DND-41 (cell line): Measurements from ENCODE around the gene GIMAP6.
"Not testable (repeated sequence)": the region's sequence is repeated elsewhere in the genome, so short reads cannot be mapped to it uniquely, and the experiment has no call there.

ENCODE experiments used
- EZH2 ChIP-seq: IDR thresholded peaks from 3 replicates; pipeline ENCODE4 v1.6.1; 2012; ENCODE audit warnings: borderline replicate concordance, low read depth, mild to moderate bottlenecking, moderate library complexity, low read length, inconsistent platforms; ENCODE audit not compliant: severe bottlenecking
- TF ChIP-seq, protein P1 (sequence below): IDR thresholded peaks from 2 replicates; pipeline ENCODE4 v1.5.1; 2012; ENCODE audit warnings: borderline replicate concordance, low read length, moderate library complexity, mild to moderate bottlenecking; ENCODE audit not compliant: poor library complexity, severe bottlenecking; ENCODE audit errors: extremely low read depth

DNA sequence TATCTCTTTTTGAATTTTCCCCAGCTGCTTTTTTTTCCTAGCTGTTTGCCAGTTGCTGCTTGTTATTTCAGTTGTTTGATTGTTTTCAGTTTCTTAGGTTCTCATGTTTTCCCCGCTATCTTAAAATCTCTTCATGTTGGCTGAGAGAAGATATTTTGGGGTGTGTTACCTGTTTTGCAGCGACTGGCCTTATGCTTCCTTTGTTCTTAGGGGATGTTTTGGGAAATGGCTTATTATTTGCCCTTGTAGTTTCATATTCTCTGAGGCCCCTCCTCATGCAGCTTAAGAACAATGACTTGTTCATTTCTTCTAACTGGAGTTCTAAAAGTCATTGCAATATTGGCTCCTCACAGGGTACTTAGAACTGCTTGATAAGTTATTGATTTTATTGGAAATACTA is 28.6 kb downstream of the GIMAP6 start:
- TF ChIP-seq EZH2: not testable (repeated sequence)
- TF ChIP-seq, protein P1, sequence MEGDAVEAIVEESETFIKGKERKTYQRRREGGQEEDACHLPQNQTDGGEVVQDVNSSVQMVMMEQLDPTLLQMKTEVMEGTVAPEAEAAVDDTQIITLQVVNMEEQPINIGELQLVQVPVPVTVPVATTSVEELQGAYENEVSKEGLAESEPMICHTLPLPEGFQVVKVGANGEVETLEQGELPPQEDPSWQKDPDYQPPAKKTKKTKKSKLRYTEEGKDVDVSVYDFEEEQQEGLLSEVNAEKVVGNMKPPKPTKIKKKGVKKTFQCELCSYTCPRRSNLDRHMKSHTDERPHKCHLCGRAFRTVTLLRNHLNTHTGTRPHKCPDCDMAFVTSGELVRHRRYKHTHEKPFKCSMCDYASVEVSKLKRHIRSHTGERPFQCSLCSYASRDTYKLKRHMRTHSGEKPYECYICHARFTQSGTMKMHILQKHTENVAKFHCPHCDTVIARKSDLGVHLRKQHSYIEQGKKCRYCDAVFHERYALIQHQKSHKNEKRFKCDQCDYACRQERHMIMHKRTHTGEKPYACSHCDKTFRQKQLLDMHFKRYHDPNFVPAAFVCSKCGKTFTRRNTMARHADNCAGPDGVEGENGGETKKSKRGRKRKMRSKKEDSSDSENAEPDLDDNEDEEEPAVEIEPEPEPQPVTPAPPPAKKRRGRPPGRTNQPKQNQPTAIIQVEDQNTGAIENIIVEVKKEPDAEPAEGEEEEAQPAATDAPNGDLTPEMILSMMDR: not testable (repeated sequence)
